ENCODE data around the gene RAB28.

- TF ChIP-seq CTCF (IDR thresholded peaks at IDR 0.05) (no peak), JUND (IDR thresholded peaks at IDR 0.05) (no peak), USF1 (IDR thresholded peaks at IDR 0.05; ENCODE audit: borderline replicate concordance, low read depth) (no peak), POLR2AphosphoS5 (IDR thresholded peaks at IDR 0.05; ENCODE audit: low read depth, low read length) (no peak), REST (IDR thresholded peaks at IDR 0.05; ENCODE audit: low read depth, low read length) (no peak), ELF1 (IDR thresholded peaks at IDR 0.05) (no peak), CHD2 (IDR thresholded peaks at IDR 0.05; ENCODE audit: low read length, partially characterized antibody) (no peak)
These were observed 72.2 kb downstream of the RAB28 start for GRCh38 chr4:13411942-13412341.

Measured in SK-N-SH (cell line).